NCI-H2081 (cell line): ENCODE data around the gene KAT2B.

ENCODE experiments used
- DNase-seq, 2 experiments: peaks; one replicate each; lab custom pipeline; 2025; lab: John Stamatoyannopoulos, UW

KAT2B gene

DNA sequence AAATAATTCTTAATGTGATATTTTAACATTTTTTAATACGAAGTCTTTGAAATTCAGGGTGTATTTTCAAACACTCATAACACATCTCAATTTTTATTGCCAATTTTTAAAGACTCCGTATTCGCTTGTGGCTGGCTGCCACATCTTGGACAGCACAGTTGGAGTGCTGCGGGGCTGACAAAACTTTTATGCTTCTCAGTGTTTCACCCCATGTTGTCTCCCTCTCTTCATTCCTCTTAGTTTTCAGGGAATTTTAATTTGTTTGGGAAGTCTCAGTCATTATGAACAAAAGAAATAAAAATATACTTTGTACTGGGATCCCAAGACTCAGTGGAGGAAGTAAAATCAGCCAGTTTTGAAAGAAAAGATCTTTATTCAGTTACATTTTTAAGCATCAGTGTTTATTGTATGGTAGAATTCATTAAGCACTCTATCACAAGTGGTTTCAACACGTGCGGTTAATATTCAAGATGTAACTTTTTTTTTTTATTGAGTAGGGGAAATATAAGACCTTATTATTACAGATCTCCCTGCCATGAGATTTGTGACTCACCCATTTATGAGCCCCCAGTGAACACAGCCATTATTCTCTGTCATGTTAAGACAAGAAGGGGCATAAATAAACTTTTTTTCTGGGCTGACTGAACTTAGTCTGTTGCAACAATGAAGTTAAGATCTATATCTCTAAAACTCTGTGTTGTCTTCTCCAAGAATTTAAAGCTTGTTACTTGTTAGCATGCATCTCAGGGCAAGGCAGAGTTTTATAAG, 26.8 kb downstream of the KAT2B start:
- no peak for DNase-seq

DNA sequence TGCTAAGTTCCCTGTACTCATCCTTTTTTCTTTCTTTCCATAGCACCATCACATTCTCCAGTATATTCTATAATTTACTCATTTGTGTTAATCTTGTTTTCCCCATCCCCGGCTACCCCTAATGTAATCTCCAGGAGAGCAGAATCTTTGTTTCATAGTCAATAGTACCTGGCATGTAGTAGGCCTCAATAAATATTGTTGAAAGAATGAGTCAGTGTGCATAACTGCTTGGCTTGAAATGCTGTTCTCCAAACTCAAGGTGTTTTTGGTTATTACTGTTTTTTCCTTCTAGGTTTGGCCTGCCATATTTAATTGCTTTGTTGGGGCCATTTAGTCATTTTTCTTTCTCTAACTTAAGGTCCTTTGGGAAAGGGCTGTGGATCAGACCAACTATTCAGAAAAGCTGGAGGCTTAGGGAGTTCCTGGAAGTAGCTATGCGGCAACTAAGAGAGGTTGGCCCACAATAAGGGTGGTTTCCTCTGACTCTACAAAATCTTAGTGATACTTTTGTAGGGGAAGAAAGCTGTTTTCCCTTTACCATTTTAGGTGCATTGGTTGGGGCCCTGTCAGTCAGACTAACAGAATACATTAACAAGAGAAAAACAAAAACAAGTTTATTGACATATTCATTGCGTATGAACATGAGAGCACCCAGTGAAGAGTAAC, 28.4 kb downstream of the KAT2B start:
- no peak for DNase-seq

DNA sequence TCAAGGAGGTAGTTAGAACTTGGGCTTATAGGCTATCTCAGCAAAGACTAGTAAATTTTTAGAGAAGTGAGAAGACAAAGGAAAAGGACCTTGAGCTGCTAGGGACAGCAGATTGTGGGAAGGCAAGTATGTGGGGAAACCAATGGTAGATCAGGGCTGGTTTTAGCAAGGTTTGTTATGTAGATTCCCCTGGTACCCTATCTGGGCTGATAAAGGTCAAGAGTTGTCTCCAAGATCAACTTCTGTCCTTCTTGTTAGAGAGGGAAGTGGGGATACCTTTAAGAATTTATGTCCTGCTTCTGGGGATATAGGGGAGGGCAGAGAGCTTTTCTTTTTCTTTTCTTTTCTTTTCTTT, 28.9 kb downstream of the KAT2B start:
- DNase-seq: no peak

DNA sequence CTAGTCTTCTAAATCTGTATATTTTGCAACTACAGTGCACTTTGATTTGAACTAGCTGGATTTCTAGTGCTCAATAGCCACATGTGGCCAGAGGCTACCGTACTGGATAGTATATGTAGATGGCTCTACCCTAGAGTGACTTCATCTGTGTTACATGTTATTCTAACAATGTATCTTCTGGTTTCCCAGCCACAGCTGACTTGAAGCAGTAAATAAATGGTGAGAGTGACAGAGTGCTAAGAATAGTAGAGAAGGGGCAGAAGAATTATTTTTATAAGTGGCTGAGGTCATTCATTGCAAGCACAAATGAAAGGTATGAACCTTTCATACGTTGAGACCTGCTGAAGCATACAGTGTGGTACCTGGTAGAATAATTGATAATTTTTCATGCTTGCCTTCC, 30.9 kb downstream of the KAT2B start:
- DNase-seq: no peak

DNA sequence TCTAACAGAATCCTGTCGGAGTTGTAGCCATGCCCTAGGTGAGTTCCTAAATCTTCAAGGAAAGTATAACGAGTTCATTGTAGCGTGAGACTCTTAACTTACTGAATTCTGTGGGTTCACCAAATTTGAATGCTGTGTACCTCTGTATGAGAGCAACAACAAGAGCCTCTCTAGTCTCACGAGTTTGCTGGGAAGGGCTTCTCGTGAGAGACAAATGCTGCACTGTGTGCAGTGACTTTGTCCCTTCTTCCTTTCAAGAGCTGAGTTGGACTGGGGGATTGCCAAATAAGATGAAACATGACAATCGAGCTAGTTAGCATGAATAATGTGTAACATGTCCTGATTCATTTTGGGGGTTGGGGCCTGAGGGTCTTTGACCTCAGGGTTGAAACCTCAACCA, 32.2 kb downstream of the KAT2B start:
- no peak for DNase-seq

DNA sequence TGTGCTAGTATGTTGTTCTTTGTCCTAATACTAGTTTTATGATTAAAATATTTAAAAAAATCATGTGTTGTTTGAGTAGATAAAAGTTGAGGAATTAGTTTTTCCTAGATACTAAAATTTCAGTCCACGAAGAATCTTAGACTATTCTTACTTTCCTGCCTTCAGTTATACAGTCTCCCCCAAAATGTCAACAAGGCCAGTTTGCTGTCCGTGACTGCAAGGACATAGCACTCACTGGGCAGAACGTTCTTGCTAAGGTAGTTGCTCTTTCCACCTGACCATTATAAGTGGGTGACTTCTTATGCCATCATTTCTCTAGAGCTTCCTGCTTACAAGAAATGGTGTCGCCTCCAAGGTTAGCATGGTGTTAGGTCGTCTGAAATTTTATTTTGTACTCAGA, 32.8 kb downstream of the KAT2B start:
- DNase-seq: no peak

DNA sequence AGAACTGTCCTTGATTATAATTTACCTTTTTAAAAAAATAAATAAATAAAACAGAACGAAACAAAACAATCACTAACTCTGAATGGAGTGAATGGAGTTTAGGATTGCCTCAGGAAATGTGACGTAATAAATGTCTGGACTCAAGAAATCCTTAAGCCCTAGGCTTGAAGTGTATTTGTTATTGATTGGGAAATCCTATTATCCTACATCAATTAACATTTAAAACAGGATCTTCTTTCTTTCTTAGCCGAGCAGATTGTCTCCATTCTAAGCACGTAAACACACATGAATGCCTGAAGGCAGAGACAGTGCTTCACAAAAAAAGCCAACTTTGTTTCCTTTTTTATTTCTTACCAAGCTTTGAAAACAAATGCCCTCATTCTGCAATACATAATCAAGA, 33.4 kb downstream of the KAT2B start:
- no peak for DNase-seq

DNA sequence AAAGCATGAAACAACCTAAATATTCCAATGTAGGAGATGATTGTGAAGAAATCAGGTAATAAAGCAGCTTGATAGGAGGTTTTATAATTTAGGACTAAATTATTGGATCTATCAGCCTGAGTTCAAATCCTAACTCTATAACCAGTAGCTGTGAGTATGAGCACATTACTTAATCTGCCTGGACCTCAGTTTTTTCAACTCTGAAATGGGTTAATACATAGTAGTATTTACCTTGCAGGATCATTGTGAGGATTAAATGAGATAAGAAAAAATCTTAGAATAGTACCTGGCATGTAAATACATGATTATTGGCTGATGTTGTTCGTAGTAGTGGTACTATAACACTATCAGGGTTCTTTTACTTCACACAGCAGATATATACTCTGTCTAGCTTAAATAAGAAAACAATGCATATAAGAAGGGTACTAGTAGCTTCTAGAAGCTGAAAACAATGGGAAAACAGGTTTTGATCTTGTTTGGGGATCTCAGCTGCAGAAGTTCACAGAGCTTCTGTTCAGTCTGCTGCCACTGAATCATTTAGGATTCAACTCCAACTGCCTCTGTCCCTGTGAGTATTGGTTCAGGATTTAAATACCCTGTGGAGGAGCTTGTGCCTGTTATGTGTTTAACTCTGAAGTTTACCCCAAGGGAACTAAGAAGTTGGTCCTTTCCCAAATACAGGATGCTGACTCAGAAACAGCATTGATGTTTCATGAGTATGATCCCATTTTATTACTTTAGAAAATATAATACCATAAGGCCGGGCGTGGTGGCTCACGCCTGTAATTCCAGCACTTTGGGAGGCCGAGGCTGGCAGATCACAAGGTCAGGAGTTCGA, 34.2 kb downstream of the KAT2B start:
- DNase-seq: no peak

DNA sequence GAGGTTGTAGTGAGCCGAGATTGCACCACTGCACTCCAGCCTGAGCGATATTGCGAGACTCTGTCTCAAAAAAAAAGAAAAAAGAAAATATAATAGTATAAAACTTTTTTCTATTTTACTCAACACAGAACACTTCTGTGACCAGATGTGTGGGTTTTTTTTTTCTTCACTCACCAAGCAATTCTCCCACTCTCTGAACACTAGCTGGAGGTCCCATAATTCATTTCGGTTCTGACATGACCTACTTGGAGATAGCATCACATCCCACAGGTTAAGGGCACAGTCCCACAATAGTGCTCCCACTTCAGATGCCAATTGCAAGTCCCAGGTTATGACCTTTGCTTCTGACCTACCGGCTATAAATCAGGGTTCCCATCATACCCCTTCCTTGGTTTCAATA, 35.0 kb downstream of the KAT2B start:
- no peak for DNase-seq

DNA sequence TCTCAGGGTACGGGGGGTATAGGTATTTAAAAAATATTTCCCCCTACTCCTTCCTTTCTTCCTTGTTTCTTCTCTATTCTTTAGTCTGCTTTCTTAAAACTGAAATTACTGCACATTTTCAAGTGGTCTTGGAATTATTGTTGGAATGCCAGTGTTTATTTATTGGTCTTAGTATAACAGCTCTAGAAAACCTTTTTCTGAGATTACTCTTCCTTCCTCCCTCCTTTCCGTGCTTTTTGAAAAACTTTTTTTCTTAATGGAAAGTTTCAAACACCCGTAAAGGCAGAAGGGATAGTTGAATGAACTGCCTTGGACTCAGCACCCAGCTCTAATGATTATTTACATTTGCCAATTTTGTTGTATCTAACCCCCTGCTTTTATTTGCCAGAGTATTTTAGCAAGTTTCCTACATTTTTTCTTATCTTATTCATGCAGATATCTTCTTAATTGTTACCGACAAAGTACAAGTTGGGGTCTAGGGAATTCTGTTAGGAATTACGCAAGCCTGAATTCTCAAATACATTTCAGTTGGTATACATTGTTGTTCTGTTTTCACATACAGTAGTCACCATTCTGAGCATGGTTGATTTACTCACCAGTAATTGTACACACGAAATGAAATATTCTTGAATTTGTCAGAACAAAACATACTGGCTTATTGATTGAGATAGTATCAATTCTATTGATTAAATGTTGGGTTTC, 36.2 kb downstream of the KAT2B start:
- no peak for DNase-seq

DNA sequence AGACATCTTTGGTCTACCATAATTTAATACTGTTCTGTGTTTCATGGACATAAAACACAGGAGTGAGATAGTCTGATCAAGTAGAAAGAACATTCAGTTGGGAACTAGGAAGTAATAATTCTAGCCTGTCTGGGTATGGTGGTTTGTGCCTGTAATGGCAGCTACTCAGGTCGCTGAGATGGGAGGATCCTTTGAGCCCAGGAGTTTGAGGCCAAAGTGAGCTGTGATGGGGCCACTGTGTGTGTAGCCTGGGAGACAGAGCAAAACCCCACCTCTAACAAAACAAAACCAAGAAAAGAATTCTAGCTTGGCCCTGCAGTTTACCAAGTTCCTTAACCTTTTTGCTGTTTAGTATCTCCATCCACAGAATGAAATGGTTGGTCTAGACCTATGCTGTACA, 36.8 kb downstream of the KAT2B start:
- no peak for DNase-seq

DNA sequence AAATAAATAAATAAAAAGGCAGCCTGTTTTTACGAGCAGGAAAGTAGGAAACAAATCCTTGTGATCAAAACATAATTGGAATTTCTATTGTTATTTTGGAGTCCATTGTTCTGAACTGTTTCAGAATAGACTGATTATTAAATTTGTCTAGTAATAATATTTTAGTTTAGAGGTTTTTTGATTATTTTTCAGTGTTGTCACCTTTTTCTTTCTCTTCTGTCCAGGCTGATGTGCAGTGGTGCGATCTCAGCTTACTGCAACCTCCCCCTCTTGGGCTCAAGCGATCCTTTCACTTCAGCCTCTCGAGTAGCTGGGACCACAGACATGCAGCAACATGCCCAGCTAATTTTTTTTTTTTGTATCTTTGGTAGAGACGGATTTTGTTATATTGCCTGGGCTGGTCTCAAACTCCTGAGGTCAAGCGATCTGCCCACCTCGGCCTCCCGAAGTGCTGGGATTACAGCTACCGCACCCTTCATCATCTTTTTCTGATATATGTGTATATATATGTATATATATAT, 38.0 kb downstream of the KAT2B start:
- no peak for DNase-seq

DNA sequence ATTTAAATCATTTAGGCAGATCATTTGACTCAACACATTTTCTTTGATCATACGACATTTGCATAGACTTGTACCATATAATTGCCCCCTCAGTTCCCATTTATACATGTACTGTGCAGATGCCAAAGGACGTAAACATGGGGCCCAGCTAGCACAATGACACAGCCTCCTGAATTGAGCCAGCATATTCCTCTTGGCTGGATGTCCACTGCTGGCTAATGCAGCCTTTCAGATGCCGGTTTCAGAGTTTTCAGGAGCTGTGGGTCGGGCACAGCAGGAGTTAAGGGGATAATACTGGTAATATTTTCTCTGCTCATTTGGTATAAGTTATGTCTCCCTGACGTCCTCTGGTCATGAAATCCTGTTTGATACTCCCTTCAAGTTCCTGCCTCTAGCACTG, 39.4 kb downstream of the KAT2B start:
- no peak for DNase-seq

DNA sequence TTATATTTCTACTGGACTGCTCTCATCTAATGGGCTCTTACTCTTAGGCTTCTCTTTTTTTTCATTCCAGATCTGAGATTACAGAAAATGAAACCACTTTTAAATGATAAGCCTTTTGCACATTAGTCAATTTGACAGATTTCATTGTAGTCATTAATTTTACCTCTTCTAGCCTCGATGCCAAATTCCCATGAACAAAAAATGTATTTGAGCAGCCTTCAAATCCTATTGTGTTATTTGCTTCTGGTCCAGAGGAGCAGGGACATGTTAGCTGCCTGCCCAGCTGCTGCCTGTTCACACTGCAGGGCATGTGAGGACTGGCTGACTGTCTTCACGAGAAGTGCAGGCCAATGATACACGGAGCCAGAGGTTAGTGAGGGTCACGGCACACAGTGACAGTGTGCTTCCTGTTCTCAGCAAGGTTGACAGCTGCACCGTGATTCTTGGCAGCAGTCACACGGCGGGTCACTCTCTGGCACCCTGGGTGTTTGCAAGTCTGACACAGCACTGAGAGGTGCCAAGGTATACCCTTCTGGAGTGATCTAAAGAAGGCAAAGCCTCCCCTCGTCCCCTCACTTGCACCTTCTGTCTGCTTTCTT, 40.8 kb downstream of the KAT2B start:
- DNase-seq: peak; percentile 30 to 79

DNA sequence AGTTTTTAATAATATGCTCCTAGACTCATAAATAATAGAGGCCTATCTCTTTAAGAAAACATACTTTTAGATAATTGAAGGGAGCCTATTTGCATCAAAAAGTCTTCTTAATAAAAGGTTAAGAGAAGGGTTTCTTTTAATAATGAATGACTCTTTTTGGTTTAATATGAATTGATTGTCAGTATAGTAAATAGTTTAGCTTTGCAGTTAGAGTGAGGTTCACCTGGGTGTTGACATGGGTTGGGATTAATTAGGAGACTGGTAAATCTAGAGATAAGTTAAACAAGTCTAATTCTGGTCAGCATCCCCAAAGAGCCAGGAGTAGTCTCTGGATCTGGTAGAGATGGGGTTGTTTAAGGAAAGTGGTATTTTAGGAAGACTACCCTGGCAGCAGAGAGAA, 43.0 kb downstream of the KAT2B start:
- DNase-seq: no peak

DNA sequence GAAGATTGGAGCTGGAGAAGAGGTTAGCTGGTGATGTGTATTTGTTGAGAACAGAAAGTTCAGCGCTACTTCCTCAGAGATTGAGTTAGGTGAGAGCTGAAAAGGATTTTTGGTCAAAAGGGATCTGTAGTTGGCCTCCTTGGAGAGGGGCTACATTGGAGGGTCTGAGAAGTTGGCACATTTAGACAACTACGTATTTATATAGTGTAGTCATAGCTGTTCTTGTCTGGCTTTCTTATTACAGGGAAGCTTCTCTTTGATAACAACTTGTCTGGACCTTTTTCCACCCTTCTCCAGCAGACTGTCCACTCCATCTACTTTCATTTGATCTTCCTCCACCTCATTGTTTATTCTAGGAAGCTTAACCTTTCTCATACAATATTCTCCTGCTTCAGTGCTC, 43.7 kb downstream of the KAT2B start:
- DNase-seq: no peak

DNA sequence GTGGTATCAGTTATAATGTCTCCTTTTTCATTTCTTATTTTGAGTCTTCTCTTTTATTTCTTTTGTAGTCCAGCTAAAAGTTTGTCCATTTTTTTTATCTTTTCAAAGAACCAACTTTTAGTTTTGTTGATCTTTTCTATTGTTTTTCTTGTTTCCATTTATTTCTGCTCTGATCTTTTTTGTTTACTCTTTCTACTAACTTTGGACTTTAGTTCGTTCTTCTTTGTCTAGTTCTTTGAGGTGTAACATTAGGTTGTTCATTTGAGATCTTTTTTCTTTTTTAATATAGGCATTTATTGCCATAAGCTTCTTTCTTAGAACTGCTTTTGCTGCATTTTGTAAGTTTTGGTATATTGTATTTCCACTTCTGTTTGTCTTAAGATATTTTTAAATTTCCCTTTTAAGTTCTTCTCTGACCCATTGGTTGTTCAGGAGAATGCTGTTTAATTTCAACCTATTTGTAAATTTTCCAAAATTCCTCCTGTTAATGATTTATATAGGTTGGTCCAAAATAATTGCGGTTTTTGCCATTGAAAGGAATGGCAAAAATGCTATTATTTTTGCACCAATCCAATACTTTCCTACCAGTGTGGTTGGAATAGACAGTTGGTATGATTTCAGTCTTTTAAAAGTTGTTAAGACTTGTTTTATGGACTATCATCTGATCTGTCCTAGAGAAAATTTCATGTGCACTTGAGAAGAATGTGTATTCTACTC, 51.2 kb downstream of the KAT2B start:
- DNase-seq: no peak

DNA sequence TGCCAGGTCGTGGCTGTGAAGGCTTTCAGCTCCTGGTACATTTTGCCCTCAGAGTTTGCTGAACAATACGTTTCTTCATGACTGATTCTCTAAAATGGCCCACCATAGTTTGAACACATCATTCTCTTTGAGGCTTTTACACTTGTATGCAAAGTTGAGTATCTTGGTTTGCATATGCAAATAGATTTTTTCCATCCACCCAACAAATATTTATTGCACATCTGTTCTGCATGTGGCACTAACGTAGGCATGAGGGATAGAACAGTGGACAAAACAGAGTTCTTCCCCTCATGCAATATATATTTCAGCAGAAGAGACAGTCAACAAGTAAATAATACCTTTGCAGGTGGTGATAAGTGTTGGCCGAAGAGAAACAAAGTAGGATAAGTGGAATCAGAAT, 55.2 kb downstream of the KAT2B start:
- DNase-seq: no peak

DNA sequence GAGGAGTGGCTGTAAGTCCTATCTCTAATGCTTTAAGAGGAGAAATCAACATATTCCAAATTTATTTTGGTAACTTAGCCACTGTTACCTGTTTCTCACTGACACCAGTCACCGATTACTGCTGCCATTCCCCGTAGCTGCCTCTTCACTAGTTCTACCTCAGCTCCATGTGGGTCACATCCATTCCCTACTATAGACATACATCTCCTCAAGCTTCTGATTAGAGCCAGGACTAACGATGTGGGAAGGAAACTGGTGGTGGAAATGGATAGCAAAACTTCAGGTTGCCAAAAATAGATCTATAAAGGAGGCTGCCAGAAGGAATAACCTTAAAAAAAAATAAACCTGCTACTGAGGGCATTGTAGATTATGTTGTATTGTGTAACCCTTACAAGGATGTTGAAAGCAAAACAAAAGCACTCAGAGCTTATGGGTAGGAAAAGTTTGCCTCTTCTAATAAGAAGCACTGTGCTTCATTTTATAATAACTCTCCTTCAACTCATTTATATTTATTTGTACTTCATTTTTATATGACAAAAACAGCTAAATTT, 56.0 kb downstream of the KAT2B start:
- no peak for DNase-seq

DNA sequence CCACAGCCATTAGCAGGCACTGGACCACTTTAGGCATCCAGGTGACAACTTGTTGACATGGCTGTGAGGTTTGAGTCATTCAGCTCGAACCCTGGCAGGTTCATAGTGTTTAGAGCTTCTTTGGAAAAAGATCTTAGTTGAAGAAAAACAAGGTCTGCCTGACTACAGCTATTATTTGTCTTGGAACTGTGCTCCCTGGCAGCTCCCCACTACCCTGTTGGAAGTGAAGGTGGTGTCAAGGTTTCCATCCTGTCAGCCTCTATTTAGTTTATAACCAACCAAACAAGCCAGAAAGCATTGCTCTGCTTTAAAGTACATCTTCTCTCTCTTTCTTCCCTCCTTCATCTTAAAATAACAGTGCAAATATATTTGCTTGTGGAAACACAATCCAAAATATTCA, 56.8 kb downstream of the KAT2B start:
- no peak for DNase-seq

DNA sequence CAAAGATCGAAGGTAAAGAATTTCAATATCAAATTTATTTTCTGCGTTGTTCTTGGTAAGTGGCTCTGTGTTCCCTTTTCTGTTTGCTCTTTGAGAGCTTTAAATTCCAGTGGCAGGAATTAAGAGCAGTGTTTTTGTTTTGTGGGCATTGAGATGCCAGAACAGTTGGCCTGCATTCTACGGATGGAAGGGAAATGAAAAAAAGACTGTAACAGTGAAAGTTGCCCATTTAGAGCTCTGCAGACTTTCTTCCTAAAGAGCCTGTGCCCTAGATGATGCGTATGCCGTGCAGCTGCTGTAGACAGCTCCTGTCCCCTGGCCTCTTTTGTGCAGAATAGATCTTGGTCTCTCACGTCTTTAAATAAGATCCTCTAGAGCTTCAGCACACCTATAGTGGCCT, 58.8 kb downstream of the KAT2B start:
- DNase-seq: no peak
